GM21786 (cell line): ENCODE data around the gene GLYAT.
A peak's percentile ranks its signal among the peaks of the same experiment; 100 is the strongest.
"Not testable (repeated sequence)": the region's sequence is repeated elsewhere in the genome, so short reads cannot be mapped to it uniquely, and the experiment has no call there.

Experiments
- ATAC-seq: cut with Tn5 transposase; IDR thresholded peaks from one replicate; pipeline ENCODE4 v1.9.1; 2021; ENCODE audit not compliant: unreplicated experiment

The GLYAT gene

GRCh38 chr11:58685973-58686722 lies 45.6 kb downstream of the GLYAT start:
- ATAC-seq, result no peak

- not testable (repeated sequence) for ATAC-seq
Observed at GRCh38 chr11:58682660-58683059, 49.1 kb downstream of the GLYAT start.

GRCh38 chr11:58677536-58677935 lies 54.2 kb downstream of the GLYAT start:
- not testable (repeated sequence) for ATAC-seq

- no peak for ATAC-seq
Observed at GRCh38 chr11:58676563-58677135, 55.1 kb downstream of the GLYAT start.

GRCh38 chr11:58675334-58676155 lies 56.2 kb downstream of the GLYAT start:
- ATAC-seq, result peak; percentile 91

GRCh38 chr11:58674609-58675008 lies 57.1 kb downstream of the GLYAT start:
- ATAC-seq, result no peak

GRCh38 chr11:58671983-58672633 lies 59.6 kb downstream of the GLYAT start:
- ATAC-seq, result no peak

- no peak for ATAC-seq
Observed at GRCh38 chr11:58659910-58660570, 71.7 kb downstream of the GLYAT start.

GRCh38 chr11:58659404-58659803 lies 72.3 kb downstream of the GLYAT start:
- ATAC-seq, result no peak
